Right ventricle myocardium inferior (tissue), 1 donor: ENCODE data around the gene SCAMP4. TPM values are rescaled to one million over a fixed set of nuclear protein-coding genes. Genes with fewer than 3 reads are reported as not detected.
"Not testable (repeated sequence)": the region's sequence is repeated elsewhere in the genome, so short reads cannot be mapped to it uniquely, and the experiment has no call there.

Experiments
- ATAC-seq: fragments of 200-7000 bp; cut with Tn5 transposase; one replicate; pipeline ENCODE4 v1.9.1; 2020; ENCODE audit warnings: mild to moderate bottlenecking, moderate library complexity
- DNase-seq: peaks from one replicate; pipeline ENCODE4 v3.0.0; 2021; ENCODE audit errors: missing footprints
- intact Hi-C: fragments of 100-400 bp; cut with DNase I; formaldehyde crosslinking; loops from one replicate; pipeline ENCODE4 v1.11.0; 2022
- total RNA-seq: library from RNA; stranded (reverse); fragmentation: NEBNext Ultra II Directional; extraction: Animal tissue kit (Norgen Biotek cat#: 25700); gene quantifications from one replicate; pipeline ENCODE4 v1.2.1, GENCODE V29; 2021
- donor health status: DM: no; HTN: yes; CAD: no; lungs with severe emphysema.

The SCAMP4 gene
- total RNA-seq, 1 donor from 2014 or later, result 17.9 TPM

GRCh38 chr19:1881393-1882088 lies 23.7 kb upstream of the SCAMP4 start:
- intact Hi-C loops, ATAC-seq: not testable (repeated sequence)
- DNase-seq, result peak; percentile 58

GRCh38 chr19:1882089-1882785 lies 23.0 kb upstream of the SCAMP4 start:
- intact Hi-C loops, result no loop called here

GRCh38 chr19:1882786-1883692 lies 22.2 kb upstream of the SCAMP4 start:
- peak; percentile 56 for DNase-seq
- ATAC-seq, result no peak
- intact Hi-C loops, result no loop called here

More at GRCh38 chr19:1882089-1882785, 23.0 kb upstream of the SCAMP4 start:
- DNase-seq (peak; percentile 57), ATAC-seq (no peak)

GRCh38 chr19:1883784-1884183 lies 21.4 kb upstream of the SCAMP4 start:
- intact Hi-C loops, result no loop called here
- DNase-seq, result peak; percentile 7
- no peak for ATAC-seq

DNA sequence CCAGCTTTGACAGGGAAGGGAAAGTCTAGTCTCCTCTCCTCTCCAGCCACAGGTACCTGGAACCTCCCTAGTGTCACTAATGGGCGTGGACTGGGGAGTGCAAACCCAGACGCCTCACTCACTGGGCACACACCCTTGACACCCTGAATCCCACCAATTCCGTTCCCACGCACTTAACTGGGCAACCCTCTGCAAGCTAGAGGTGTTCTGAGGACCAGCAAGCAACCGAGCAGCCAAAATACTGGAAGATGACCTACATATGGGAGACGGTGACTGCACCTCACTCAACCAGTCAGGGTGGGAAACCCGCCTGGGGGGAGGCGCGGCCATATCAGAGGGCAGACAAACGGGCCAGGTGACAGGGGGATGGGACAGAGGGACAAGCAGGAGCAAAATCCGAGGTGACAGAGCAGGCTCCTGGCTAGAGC lies 20.9 kb upstream of the SCAMP4 start:
- ATAC-seq (no peak), DNase-seq (no peak)
- intact Hi-C loops, result no loop called here

DNA sequence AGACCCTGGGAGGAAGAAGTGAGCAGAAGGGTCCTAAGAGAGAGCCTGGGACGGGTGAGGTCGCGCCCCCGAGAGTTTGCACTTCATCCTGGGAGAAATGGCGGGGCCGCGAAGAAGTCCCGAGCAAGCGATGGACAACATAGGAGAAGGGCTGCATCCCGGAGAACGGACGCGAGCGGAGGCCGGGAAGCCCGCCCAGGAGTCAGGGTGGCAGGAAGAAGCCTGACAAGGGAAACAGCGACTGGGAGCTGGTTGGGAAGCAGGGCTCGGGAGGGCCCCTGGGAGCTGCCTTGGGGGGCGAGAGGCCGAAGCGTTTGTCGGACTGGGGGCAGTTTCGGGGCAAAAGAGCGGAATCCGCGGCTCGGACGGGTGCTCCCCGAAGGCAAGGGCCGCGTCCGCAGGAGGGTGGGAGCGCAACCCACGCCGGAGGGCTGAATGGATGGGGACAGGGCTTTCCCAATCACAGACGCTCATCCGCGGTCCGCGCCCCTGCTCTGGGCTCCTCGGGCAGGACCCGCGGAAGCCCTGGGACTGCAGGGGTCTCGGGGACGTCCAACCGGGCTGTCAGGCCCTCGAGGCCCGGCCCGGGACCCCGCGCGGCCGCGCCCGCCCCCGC lies 20.4 kb upstream of the SCAMP4 start:
- ATAC-seq (no peak), DNase-seq (peak; percentile 60)
- intact Hi-C loops, result no loop called here

GRCh38 chr19:1885398-1886119 lies 19.6 kb upstream of the SCAMP4 start, which contains the start of gene ABHD17A:
Gene ABHD17A (minus strand): TSS chr19:1885496. CDS start chr19:1881566, 3,930 bp downstream.
- ATAC-seq (peak; percentile 96), DNase-seq (peak; percentile 97)
- intact Hi-C loops, result not testable (repeated sequence)

DNA sequence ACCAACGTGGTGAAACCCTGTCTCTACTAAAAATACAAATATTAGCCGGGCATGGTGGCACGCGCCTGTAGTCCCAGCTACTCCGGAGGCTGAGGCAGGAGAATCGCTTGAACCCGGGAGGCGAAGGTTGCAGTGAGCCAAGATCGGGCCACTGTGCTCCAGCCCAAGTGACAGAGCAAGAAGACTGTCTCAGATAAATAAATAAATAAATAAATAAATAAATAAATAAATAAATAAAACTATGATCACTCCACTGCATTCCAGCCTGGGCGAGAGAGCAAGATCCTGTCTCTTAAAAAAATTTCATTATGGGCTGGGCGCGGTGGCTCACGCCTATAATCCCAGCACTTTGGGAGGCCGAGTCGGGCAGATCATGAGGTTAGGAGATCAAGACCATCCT lies 18.8 kb upstream of the SCAMP4 start:
- intact Hi-C loops, ATAC-seq: not testable (repeated sequence)
- peak; percentile 22 for DNase-seq

- ATAC-seq (no peak), DNase-seq (no peak)
- intact Hi-C loops, result no loop called here
Observed at GRCh38 chr19:1888385-1888784, 16.8 kb upstream of the SCAMP4 start.

- intact Hi-C loops, result no loop called here
- DNase-seq (no peak), ATAC-seq (no peak)
Observed at GRCh38 chr19:1889907-1890306, 15.3 kb upstream of the SCAMP4 start.

GRCh38 chr19:1893791-1894190 lies 11.4 kb upstream of the SCAMP4 start:
- DNase-seq (no peak), ATAC-seq (no peak)
- intact Hi-C loops, result no loop called here

DNA sequence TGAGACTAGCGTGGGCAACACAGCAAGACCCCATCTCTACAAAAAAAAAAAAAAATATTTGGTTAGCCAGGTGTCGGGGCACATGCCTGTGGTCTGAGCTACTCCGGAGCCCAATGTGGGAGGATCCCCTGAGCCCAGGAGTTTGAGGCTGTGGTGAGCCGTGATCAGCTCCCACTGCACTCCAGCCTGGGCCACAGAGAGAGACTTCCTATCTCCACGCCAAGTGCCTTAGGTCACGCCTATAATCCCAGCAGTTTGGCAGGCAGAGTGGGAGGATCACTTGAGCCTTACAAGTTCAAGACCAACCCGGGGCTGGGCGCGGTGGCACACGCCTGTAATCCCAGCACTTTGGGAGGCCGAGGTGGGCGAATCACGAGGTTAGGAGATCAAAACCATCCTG lies 8.7 kb upstream of the SCAMP4 start:
- DNase-seq (no peak), ATAC-seq (no peak)
- intact Hi-C loops, result no loop called here

DNA sequence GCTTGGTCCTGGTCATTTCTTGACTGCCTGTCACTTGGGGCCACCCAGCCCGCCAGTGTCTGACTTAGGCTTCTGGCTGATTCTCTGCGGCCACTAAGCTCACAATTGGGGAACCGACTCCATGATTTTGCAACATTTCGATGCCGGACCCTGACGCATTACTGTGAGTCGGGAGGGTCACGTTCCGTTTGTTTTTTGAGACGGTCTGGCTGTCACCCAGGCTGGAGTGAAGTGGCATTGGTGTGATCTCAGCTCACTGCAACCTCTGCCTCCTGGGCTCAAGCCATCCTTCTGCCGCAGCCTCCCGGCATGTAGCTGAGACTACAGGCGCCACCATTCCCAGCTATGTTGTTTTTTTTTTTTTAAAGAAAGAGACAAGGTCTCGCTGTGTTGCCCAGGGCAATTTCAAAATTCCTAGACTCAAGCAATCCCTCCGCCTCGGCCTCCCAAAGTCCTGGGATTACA lies 3.2 kb upstream of the SCAMP4 start:
- ATAC-seq (no peak), DNase-seq (peak; percentile 76)
- intact Hi-C loops, result no loop called here

DNA sequence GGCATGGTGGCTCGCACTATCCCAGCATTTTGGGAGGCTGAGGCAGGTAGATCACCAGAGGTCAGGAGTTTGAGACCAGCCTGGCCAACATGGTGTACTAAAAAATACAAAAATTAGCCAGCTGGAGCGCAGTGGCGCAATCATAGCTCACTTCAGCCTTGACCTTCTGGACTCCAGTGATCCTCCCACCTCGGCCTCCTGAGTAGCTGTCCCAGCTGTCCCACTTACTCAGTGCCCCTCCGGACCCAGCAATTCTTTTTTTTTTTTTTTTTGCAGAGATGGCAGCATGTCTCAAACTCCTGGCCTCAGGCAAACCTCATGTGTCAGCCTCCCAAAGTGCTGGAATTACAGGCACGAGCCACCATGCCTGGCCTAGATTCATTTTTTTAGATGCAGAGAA lies 2.3 kb upstream of the SCAMP4 start:
- ATAC-seq, result no peak
- intact Hi-C loops, result no loop called here

GRCh38 chr19:1904860-1905109 lies 414 bp upstream of the SCAMP4 start:
- DNase-seq, result no peak
- ATAC-seq, result no peak
- intact Hi-C loops, result no loop called here

More for the DNA sequence above, 2.3 kb upstream of the SCAMP4 start:
- DNase-seq, result no peak

DNA sequence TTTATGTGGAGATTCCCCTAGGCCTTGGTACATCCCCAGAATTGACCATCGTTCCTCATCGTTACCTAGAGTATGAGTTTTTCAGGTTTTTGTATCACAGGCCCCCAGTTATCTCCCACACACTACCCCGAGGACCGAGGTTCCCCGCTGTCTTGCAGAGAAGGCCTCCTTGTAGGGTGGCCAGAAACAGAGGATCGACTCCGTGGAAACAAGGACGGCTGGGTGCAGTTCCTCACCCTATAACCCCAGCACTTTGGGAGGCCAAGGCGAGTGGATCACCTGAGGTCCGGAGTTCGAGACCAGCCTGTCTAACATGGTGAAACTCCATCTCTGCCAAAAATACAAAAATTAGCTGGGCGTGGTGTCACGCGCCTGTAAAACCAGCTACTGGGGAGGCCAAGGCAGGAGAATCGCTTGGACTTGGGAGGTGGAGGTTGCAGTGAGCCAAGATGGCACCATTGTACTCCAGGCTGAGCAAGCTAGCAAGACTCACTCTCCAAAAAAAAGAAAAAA lies 720 bp downstream of the SCAMP4 start:
- ATAC-seq, result no peak
- intact Hi-C loops, result no loop called here
- no peak for DNase-seq

DNA sequence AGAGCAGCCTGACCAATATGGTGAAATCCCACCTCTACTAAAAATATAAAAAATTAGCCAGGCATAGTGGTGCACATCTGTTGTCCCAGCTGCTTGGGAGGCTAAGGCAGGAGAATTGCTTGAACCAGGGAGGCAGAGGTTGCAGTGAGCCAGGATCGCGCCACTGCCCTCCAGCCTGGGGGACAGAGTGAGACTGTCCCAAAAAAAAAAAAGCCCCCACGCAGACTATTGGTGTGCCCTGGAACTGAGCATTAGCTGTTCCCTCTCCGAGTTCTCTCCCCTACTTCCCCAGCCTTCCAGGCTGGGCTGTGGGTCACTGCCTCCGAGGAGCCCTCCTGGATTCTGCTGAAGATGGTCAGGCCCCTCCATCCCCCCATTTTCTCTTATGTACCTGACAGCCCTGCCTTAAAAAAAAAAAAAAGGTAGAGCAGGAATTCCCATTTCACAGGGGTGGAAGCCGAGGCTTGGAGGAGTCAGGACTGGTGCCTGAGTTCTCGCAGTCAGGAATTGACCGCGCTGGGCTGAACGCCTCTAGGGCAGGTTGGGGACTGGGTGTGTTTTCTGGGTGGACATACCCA lies 1.9 kb downstream of the SCAMP4 start:
- DNase-seq, result no peak
- intact Hi-C loops, result no loop called here
- ATAC-seq, result no peak
